ENCODE measurements around the gene ITIH4.

DNA sequence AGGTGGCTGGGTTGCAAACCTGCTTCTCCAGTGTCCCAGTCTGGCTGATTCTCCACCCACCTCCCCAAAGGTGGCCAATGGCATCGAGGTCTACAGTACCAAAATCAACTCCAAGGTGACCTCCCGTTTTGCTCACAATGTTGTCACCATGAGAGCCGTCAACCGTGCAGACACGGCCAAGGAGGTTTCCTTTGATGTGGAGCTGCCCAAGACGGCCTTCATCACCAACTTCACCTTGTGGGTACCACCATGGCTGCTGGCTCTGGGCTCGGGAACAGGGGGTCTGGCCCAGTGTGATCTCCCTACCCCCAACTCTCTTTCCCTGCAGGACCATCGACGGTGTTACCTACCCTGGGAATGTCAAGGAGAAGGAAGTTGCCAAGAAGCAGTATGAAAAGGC is 34.1 kb downstream of the ITIH4 start:
- TF ChIP-seq, protein P1, sequence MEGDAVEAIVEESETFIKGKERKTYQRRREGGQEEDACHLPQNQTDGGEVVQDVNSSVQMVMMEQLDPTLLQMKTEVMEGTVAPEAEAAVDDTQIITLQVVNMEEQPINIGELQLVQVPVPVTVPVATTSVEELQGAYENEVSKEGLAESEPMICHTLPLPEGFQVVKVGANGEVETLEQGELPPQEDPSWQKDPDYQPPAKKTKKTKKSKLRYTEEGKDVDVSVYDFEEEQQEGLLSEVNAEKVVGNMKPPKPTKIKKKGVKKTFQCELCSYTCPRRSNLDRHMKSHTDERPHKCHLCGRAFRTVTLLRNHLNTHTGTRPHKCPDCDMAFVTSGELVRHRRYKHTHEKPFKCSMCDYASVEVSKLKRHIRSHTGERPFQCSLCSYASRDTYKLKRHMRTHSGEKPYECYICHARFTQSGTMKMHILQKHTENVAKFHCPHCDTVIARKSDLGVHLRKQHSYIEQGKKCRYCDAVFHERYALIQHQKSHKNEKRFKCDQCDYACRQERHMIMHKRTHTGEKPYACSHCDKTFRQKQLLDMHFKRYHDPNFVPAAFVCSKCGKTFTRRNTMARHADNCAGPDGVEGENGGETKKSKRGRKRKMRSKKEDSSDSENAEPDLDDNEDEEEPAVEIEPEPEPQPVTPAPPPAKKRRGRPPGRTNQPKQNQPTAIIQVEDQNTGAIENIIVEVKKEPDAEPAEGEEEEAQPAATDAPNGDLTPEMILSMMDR (IDR thresholded peaks at IDR 0.05), result no peak
- no peak for TF ChIP-seq POLR2AphosphoS5 (IDR thresholded peaks at IDR 0.05; ENCODE audit: insufficient read depth in 1 of 2, low read depth in 1 of 2)
- no peak for TF ChIP-seq POLR2A (IDR thresholded peaks at IDR 0.05)
